SK-N-SH treated with all-trans-retinoic acid at 6 μM for 48 hours (cell line): ENCODE data around the gene C3orf85.

Source experiments
- SNAI2 ChIP-seq: fragments of 250-450 bp; sonication (Bioruptor Pico); IDR thresholded peaks from 2 replicates; pipeline ENCODE4 v1.5.0; 2020; ENCODE audit warnings: mild to moderate bottlenecking, moderate library complexity
- TF ChIP-seq, protein P1 (sequence below): fragments of 250-450 bp; sonication (Bioruptor Pico); IDR thresholded peaks from 2 replicates; pipeline ENCODE4 v1.5.1; 2021; ENCODE audit warnings: mild to moderate bottlenecking, moderate library complexity

DNA sequence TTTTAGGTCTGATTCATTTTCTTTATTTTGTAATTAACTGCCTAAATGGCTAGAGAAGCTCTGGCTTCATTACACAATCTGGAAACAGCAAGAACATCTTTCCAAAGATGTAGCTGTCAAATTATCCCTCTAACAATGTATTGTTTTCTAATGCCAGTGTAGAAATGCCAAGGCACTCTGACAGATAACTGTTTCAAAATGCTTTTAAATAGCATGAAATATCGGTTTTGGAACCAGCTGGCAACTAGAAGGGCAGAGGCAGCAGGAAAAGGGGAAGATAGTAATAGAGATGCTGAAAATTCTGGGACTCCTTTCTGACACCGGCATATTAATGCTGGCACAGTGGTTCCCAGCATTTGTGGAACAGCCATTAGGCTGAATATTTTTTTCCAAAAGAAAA is 44.7 kb upstream of the C3orf85 start:
- TF ChIP-seq, protein P1, sequence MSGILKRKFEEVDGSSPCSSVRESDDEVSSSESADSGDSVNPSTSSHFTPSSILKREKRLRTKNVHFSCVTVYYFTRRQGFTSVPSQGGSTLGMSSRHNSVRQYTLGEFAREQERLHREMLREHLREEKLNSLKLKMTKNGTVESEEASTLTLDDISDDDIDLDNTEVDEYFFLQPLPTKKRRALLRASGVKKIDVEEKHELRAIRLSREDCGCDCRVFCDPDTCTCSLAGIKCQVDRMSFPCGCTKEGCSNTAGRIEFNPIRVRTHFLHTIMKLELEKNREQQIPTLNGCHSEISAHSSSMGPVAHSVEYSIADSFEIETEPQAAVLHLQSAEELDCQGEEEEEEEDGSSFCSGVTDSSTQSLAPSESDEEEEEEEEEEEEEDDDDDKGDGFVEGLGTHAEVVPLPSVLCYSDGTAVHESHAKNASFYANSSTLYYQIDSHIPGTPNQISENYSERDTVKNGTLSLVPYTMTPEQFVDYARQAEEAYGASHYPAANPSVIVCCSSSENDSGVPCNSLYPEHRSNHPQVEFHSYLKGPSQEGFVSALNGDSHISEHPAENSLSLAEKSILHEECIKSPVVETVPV (CRISPR knock-in tag) = no peak
- TF ChIP-seq SNAI2 (CRISPR knock-in tag) = no peak
